ENCODE data around the gene SND1. TPM values are rescaled to one million over a fixed set of nuclear protein-coding genes. Genes with fewer than 3 reads are reported as not detected.

The SND1 gene
- total RNA-seq, 1 experiment from 2014 or later: 274 TPM

- no peak for TF ChIP-seq CTCF (IDR thresholded peaks at IDR 0.05; ENCODE audit: insufficient read depth in 1 of 2, low read depth in 1 of 2, low read length in 1 of 2, severe bottlenecking in 1 of 2, unreplicated experiment in 1 of 2)
- H3K36me3 ChIP-seq (ENCODE audit: control insufficient read depth, insufficient read depth, low read length): peaks cover 1% of the 10 kb centered on the region
- no peak for DNase-seq
- no TSS peak for BruUV-seq (replicated peaks)
- H3K27ac Mint-ChIP-seq (ENCODE audit: unreplicated experiment): peak overlapping the region; percentile 46
- peaks cover 2% of the 10 kb centered on the region; the same call in 1 of the 2 replicates for H3K4me1 ChIP-seq
- H3K27me3 Mint-ChIP-seq (ENCODE audit: insufficient read depth, unreplicated experiment): no peaks in the 10 kb centered on the region
- no peak overlapping the region for H3K4me3 ChIP-seq (ENCODE audit: low read depth, low read length)
- intact Hi-C loops (cut with micrococcal nuclease; ENCODE audit: unreplicated experiment): no loop called here
- no peak overlapping the region for H3K4me3 Mint-ChIP-seq (ENCODE audit: unreplicated experiment)
- no peaks in the 10 kb centered on the region for H3K27me3 ChIP-seq (replicated peaks; ENCODE audit: control insufficient read depth, insufficient read depth, low read length)
- peaks cover 41% of the 10 kb centered on the region for H3K36me3 Mint-ChIP-seq (ENCODE audit: insufficient read depth, unreplicated experiment)
- H3K4me1 Mint-ChIP-seq (ENCODE audit: low read depth, unreplicated experiment): peaks cover 10% of the 10 kb centered on the region
- no peaks in the 10 kb centered on the region for H3K9me3 ChIP-seq
- H3K9me3 Mint-ChIP-seq (ENCODE audit: unreplicated experiment): no peaks in the 10 kb centered on the region
- ChIA-PET CTCF (no interaction called here), POLR2A (no interaction called here)
Measured at GRCh38 chr7:127810696-127811660, 159.0 kb downstream of the SND1 start.

GRCh38 chr7:127812540-127812939 lies 160.5 kb downstream of the SND1 start:
- H3K4me1 Mint-ChIP-seq (ENCODE audit: low read depth, unreplicated experiment): peaks cover 12% of the 10 kb centered on the region
- no TSS peak for BruUV-seq (replicated peaks)
- TF ChIP-seq CTCF (IDR thresholded peaks at IDR 0.05; ENCODE audit: insufficient read depth in 1 of 2, low read depth in 1 of 2, low read length in 1 of 2, severe bottlenecking in 1 of 2, unreplicated experiment in 1 of 2): no peak
- H3K36me3 Mint-ChIP-seq (ENCODE audit: insufficient read depth, unreplicated experiment): peaks cover 37% of the 10 kb centered on the region
- no peaks in the 10 kb centered on the region for H3K27me3 Mint-ChIP-seq (ENCODE audit: insufficient read depth, unreplicated experiment)
- CTCF ChIA-PET: no interaction called here
- H3K36me3 ChIP-seq (ENCODE audit: control insufficient read depth, insufficient read depth, low read length): peaks cover under 1% of the 10 kb centered on the region
- DNase-seq: no peak
- peaks cover 13% of the 10 kb centered on the region for H3K4me1 ChIP-seq
- H3K9me3 Mint-ChIP-seq (ENCODE audit: unreplicated experiment): no peaks in the 10 kb centered on the region
- no peaks in the 10 kb centered on the region for H3K9me3 ChIP-seq
- H3K27ac Mint-ChIP-seq (ENCODE audit: unreplicated experiment): no peak overlapping the region
- intact Hi-C loops (cut with micrococcal nuclease; ENCODE audit: unreplicated experiment): no loop called here
- no peak overlapping the region for H3K4me3 Mint-ChIP-seq (ENCODE audit: unreplicated experiment)
- no peaks in the 10 kb centered on the region for H3K27me3 ChIP-seq (replicated peaks; ENCODE audit: control insufficient read depth, insufficient read depth, low read length)
- H3K4me3 ChIP-seq (ENCODE audit: low read depth, low read length): no peak overlapping the region
- POLR2A ChIA-PET: no interaction called here

GRCh38 chr7:127813991-127814541 lies 162.1 kb downstream of the SND1 start:
- intact Hi-C loops (cut with micrococcal nuclease; ENCODE audit: unreplicated experiment): no loop called here
- Histone ChIP-seq H3K4me3 (ENCODE audit: low read depth, low read length) (no peak overlapping the region), H3K4me1 (peaks cover 18% of the 10 kb centered on the region), H3K9me3 (no peaks in the 10 kb centered on the region), H3K36me3 (ENCODE audit: control insufficient read depth, insufficient read depth, low read length) (no peaks in the 10 kb centered on the region), H3K27me3 (replicated peaks; ENCODE audit: control insufficient read depth, insufficient read depth, low read length) (no peaks in the 10 kb centered on the region)
- Mint-ChIP-seq H3K36me3 (ENCODE audit: insufficient read depth, unreplicated experiment) (peaks cover 24% of the 10 kb centered on the region), H3K4me3 (ENCODE audit: unreplicated experiment) (no peak overlapping the region), H3K27ac (ENCODE audit: unreplicated experiment) (peak overlapping the region; percentile 50), H3K4me1 (ENCODE audit: low read depth, unreplicated experiment) (peaks cover 20% of the 10 kb centered on the region), H3K9me3 (ENCODE audit: unreplicated experiment) (no peaks in the 10 kb centered on the region), H3K27me3 (ENCODE audit: insufficient read depth, unreplicated experiment) (no peaks in the 10 kb centered on the region)
- no TSS peak for BruUV-seq (replicated peaks)
- no peak for TF ChIP-seq CTCF (IDR thresholded peaks at IDR 0.05; ENCODE audit: insufficient read depth in 1 of 2, low read depth in 1 of 2, low read length in 1 of 2, severe bottlenecking in 1 of 2, unreplicated experiment in 1 of 2)
- POLR2A ChIA-PET: no interaction called here
- CTCF ChIA-PET: no interaction called here
- no peak for DNase-seq
